IMR-90 (cell line): ENCODE measurements around the gene PLA2G2F. TPM values are rescaled to one million over a fixed set of nuclear protein-coding genes. Genes with fewer than 3 reads are reported as not detected.

Experiments used
- ATAC-seq: fragments of 200-7000 bp; cut with Tn5 transposase; 2 replicates; pipeline ENCODE4 v1.9.1; 2020; ENCODE audit warnings: low read depth, mild to moderate bottlenecking, moderate library complexity
- BruUV-seq: library from RNA; stranded (reverse); fragments of 400-500 nt; replicated peaks from 2 replicates; lab custom pipeline; 2021; lab: Mats Ljungman, UMichigan
- CTCF ChIA-PET: fragments of 300-600 bp; formaldehyde crosslinking; extraction: SDS; loops from one replicate; lab custom pipeline; 2021; ENCODE audit warnings: antibody characterized with exemption; lab: Yijun Ruan, JAX
- POLR2A ChIA-PET: fragments of 300-600 bp; sonication (Branson Sonifier 250); formaldehyde crosslinking; loops from one replicate; lab custom pipeline; 2022; ENCODE audit warnings: antibody characterized with exemption; ENCODE audit not compliant: unreplicated experiment; lab: Charles Lee
- DNase-seq: peaks from one replicate; pipeline ENCODE4 v3.0.0; 2013
- H2AFZ ChIP-seq: replicated peaks from 2 replicates; pipeline ENCODE3; 2013; ENCODE audit warnings: low read length, mild to moderate bottlenecking; ENCODE audit not compliant: poor library complexity
- H2AK5ac ChIP-seq: 2 replicates; pipeline ENCODE4 v1.6.1; 2013; ENCODE audit warnings: low read depth, low read length, inconsistent platforms
- H2AK9ac ChIP-seq: replicated peaks from 2 replicates; pipeline ENCODE3; 2013; ENCODE audit warnings: mild to moderate bottlenecking, low read depth, low read length, moderate library complexity; ENCODE audit not compliant: poor library complexity
- H2BK120ac ChIP-seq: 2 replicates; pipeline ENCODE4 v1.6.1; 2013; ENCODE audit warnings: low read depth, low read length, inconsistent platforms
- H2BK15ac ChIP-seq: 3 replicates; pipeline ENCODE4 v1.6.1; 2013; ENCODE audit warnings: low read depth, low read length, inconsistent platforms
- H2BK20ac ChIP-seq: 2 replicates; pipeline ENCODE4 v1.6.1; 2013; ENCODE audit warnings: low read depth, mild to moderate bottlenecking, inconsistent platforms, low read length, moderate library complexity
- H2BK5ac ChIP-seq: 2 replicates; pipeline ENCODE4 v1.6.1; 2013; ENCODE audit warnings: mild to moderate bottlenecking, low read depth, low read length, inconsistent platforms; ENCODE audit not compliant: poor library complexity, severe bottlenecking
- H3K14ac ChIP-seq: replicated peaks from 2 replicates; pipeline ENCODE4 v1.6.1; 2013; ENCODE audit warnings: low read depth, low read length, inconsistent platforms
- H3K18ac ChIP-seq: 2 replicates; pipeline ENCODE4 v1.6.1; 2013; ENCODE audit warnings: low read depth, low read length, control low read depth
- H3K23ac ChIP-seq: 2 replicates; pipeline ENCODE4 v1.6.1; 2013; ENCODE audit warnings: low read depth, low read length, inconsistent platforms
- H3K27ac ChIP-seq: 2 replicates; pipeline ENCODE4 v1.5.1; 2013; ENCODE audit warnings: mild to moderate bottlenecking, control low read depth, low read length; ENCODE audit not compliant: insufficient read depth
- H3K27me3 ChIP-seq: 2 replicates; pipeline ENCODE4 v1.6.1; 2013; ENCODE audit warnings: low read length; ENCODE audit not compliant: control insufficient read depth, insufficient read depth
- H3K36me3 ChIP-seq: 2 replicates; pipeline ENCODE4 v1.6.1; 2013; ENCODE audit warnings: low read length, mixed read lengths; ENCODE audit not compliant: control insufficient read depth, insufficient read depth
- H3K4ac ChIP-seq: 2 replicates; pipeline ENCODE4 v1.6.1; 2013; ENCODE audit warnings: low read depth, low read length, inconsistent platforms
- H3K4me1 ChIP-seq: 2 replicates; pipeline ENCODE4 v1.6.1; 2013; ENCODE audit warnings: low read length, mixed read lengths; ENCODE audit not compliant: control insufficient read depth, insufficient read depth
- H3K4me2 ChIP-seq: 2 replicates; pipeline ENCODE4 v1.6.1; 2013; ENCODE audit warnings: low read depth, mild to moderate bottlenecking, control low read depth, low read length, moderate library complexity
- H3K4me3 ChIP-seq: 2 replicates; pipeline ENCODE4 v1.5.1; 2013; ENCODE audit warnings: low read depth, mild to moderate bottlenecking, control low read depth, low read length, moderate library complexity; ENCODE audit not compliant: insufficient read depth
- H3K56ac ChIP-seq: 2 replicates; pipeline ENCODE4 v1.6.1; 2013; ENCODE audit warnings: low read length, inconsistent platforms; ENCODE audit not compliant: insufficient read depth; ENCODE audit errors: extremely low read depth
- H3K79me1 ChIP-seq, 2 experiments: 2 replicates each; pipeline ENCODE4 v1.6.1; 2013; ENCODE audit warnings: low read length in 2 of 2, inconsistent platforms in 1 of 2, low read depth in 1 of 2
- H3K9ac ChIP-seq: 2 replicates; pipeline ENCODE4 v1.6.1; 2013; ENCODE audit warnings: low read depth, low read length, control low read depth
- H3K9me1 ChIP-seq: 2 replicates; pipeline ENCODE4 v1.6.1; 2013; ENCODE audit warnings: low read length, inconsistent platforms; ENCODE audit not compliant: insufficient read depth
- H3K9me3 ChIP-seq: 2 replicates; pipeline ENCODE4 v1.6.1; 2013; ENCODE audit warnings: low read length; ENCODE audit not compliant: control insufficient read depth, insufficient read depth
- H4K20me1 ChIP-seq: 2 replicates; pipeline ENCODE4 v1.6.1; 2013; ENCODE audit warnings: low read length, inconsistent platforms; ENCODE audit not compliant: insufficient read depth
- H4K5ac ChIP-seq: 2 replicates; pipeline ENCODE4 v1.6.1; 2013; ENCODE audit warnings: mild to moderate bottlenecking, low read depth, low read length, control low read depth
- H4K8ac ChIP-seq, 2 experiments: 2 replicates each; pipeline ENCODE4 v1.6.1; 2013; ENCODE audit warnings: low read depth in 2 of 2, low read length in 2 of 2, control low read depth in 1 of 2, inconsistent platforms in 1 of 2
- H4K91ac ChIP-seq: 2 replicates; pipeline ENCODE4 v1.6.1; 2013; ENCODE audit warnings: low read depth, low read length, inconsistent platforms; ENCODE audit not compliant: insufficient read depth
- CTCF ChIP-seq: conservative IDR thresholded peaks from 2 replicates; pipeline ENCODE4 v1.5.1; 2012; ENCODE audit warnings: mild to moderate bottlenecking, low read depth, low read length, improper control_type of control experiment
- RCOR1 ChIP-seq: IDR thresholded peaks from 2 replicates; pipeline ENCODE4 v1.6.1; 2012; ENCODE audit warnings: mild to moderate bottlenecking, low read length, improper control_type of control experiment; ENCODE audit not compliant: insufficient replicate concordance
- USF2 ChIP-seq: fragments of 150-350 bp; IDR thresholded peaks from 2 replicates; pipeline ENCODE4 v1.6.1; 2017; ENCODE audit warnings: mild to moderate bottlenecking, antibody characterized with exemption, low read length, low read depth
- WGBS, 2 experiments: methylation state at CpG; one replicate each; pipeline versions ENCODE4 v1.1.5 to v1.1.7; 2013; ENCODE audit warnings: missing lambda C conversion rate in 2 of 2; ENCODE audit not compliant: insufficient read length in 1 of 2; ENCODE audit errors: extremely low coverage in 2 of 2; 5-methylcytosine and 5-hydroxymethylcytosine counted together
- dilution Hi-C: fragments of 300-500 bp; cut with HindIII; formaldehyde crosslinking; loops from one replicate; pipeline ENCODE4 v1.14.3; 2018; ENCODE audit warnings: low sequenced_read_pairs; ENCODE audit not compliant: unreplicated experiment
- in situ Hi-C: fragments of 300-500 bp; cut with MboI; formaldehyde crosslinking; loops from 3 replicates; pipeline ENCODE4 v1.14.3; 2019; ENCODE audit warnings: low sequenced_read_pairs, inconsistent platforms, mixed read lengths
- intact Hi-C: fragments of 100-400 bp; cut with micrococcal nuclease; formaldehyde crosslinking; loops from 2 replicates; pipeline ENCODE4 v1.10.0; 2022
- polyA plus RNA-seq, 3 experiments: library from polyadenylated mRNA; depleted of rRNA; stranded (reverse); fragments of >200 nt; gene quantifications; 2 replicates each; pipeline ENCODE4 v1.2.3, GENCODE V29; 2012; ENCODE audit warnings: low replicate concordance in 1 of 3
- total RNA-seq: library from RNA; depleted of rRNA; stranded (reverse); fragments of >200 nt; gene quantifications from 2 replicates; pipeline ENCODE4 v1.2.3, GENCODE V29; 2012

PLA2G2F gene
- total and polyA plus RNA-seq, 2 of the 4 experiments (the other 2 are of a cell fraction): not detected

- no peak overlapping the region for H2BK15ac ChIP-seq
- TF ChIP-seq USF2 (no peak), RCOR1 (no peak), CTCF (0 out of 2 replicates have a peak, but pooled peaks have one; percentile 12)
- POLR2A ChIA-PET: interaction anchor here (0.6 kb wide), 1 partner anchor 413 kb away, joined by 3 read pairs; no protein-coding TSS in a partner anchor
- H3K27me3 ChIP-seq: peaks cover 16% of the 10 kb centered on the region
- no peak overlapping the region for H3K56ac ChIP-seq
- no peak overlapping the region for H3K4ac ChIP-seq
- H3K4me3 ChIP-seq: no peak overlapping the region
- WGBS, 2 experiments: no CpG with 5 or more reads among the region's 16 CpGs
- H2BK20ac ChIP-seq: no peak overlapping the region
- peaks cover 11% of the 10 kb centered on the region for H3K9me3 ChIP-seq
- no peaks in the 10 kb centered on the region for H3K79me1 ChIP-seq
- no peak overlapping the region for H3K4me2 ChIP-seq
- dilution Hi-C loops: no loop called here
- no peaks in the 10 kb centered on the region; the same call in 1 of the 2 replicates for H3K4me1 ChIP-seq
- no peak overlapping the region for H2BK5ac ChIP-seq
- no peak overlapping the region for H2AK5ac ChIP-seq
- H3K18ac ChIP-seq: no peak overlapping the region
- no peak overlapping the region for H2AFZ ChIP-seq
- no peaks in the 10 kb centered on the region for H3K36me3 ChIP-seq
- DNase-seq: no peak
- CTCF ChIA-PET: interaction anchor here (1.0 kb wide), 1 partner anchor 329 kb away, joined by 3 read pairs; no protein-coding TSS in a partner anchor
- no peak overlapping the region for H3K9ac ChIP-seq
- no peaks in the 10 kb centered on the region for H3K9me1 ChIP-seq
- H4K5ac ChIP-seq: no peak overlapping the region
- peak; percentile 40 for ATAC-seq
- no TSS peak for BruUV-seq
- H4K91ac ChIP-seq: no peak overlapping the region
- H3K23ac ChIP-seq: no peak overlapping the region
- H2AK9ac ChIP-seq: no peak overlapping the region
- intact Hi-C loops: no loop called here
- H3K14ac ChIP-seq: no peak overlapping the region
- no peak overlapping the region for H4K8ac ChIP-seq
- no peak overlapping the region for H3K27ac ChIP-seq
- no peaks in the 10 kb centered on the region for H4K20me1 ChIP-seq
- H2BK120ac ChIP-seq: no peak overlapping the region
- in situ Hi-C loops: no loop called here
Measured at GRCh38 chr1:20165522-20165951, 26.4 kb downstream of the PLA2G2F start.
